Eye (tissue), 1 donor: ENCODE data around the gene PRKN.

Experiments used
- DNase-seq: peaks from one replicate; pipeline ENCODE4 v3.0.0-alpha.2; 2015

Gene PRKN

GRCh38 chr6:162290846-162291465, 436.6 kb downstream of the PRKN start:
- DNase-seq: peak; percentile 27

DNA sequence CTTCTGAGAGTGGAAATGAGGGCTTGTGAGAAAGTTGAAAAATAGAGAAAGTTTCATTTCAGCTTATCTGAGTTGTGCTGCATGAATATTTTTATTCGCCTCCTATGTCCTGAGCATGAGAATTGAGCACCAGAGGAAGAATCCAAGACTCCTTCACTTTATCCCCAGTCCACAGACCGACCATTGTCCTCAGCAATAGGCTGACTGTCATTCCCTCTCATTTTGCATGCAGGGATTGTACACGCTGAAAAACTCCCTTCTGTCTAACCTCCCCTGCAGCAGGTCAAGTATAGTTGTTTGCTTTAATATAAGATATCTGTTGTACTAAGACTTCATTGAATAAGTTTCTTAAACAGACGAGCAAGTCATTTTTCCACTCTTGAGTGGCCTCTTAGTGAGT, 437.6 kb downstream of the PRKN start:
- DNase-seq: no peak

- no peak for DNase-seq
Measured at GRCh38 chr6:162273986-162274385, 453.6 kb downstream of the PRKN start.

GRCh38 chr6:162271922-162272321, 455.6 kb downstream of the PRKN start:
- DNase-seq: peak; percentile 19

- DNase-seq: no peak
Measured at GRCh38 chr6:162270966-162271365, 456.6 kb downstream of the PRKN start.

- no peak for DNase-seq
Measured at GRCh38 chr6:162267641-162268040, 459.9 kb downstream of the PRKN start.

DNA sequence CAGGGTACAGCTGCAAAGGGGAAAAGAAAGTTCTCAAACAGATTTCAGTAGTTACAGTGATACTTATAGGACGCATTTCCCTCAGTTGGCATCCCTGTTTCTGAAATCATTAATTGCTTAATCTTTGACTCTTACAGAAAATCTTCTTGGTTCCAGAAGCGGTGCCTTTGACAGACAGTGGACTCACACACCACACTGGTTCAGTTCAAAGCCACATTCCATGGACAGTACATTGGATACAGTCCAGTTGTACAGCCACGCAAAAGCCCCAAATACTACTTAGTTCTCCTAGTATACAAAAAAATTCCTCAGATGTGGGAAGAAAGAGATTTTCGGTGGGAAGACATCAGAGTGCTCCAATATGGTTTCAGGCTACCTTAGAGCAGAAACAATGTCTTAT, 460.4 kb downstream of the PRKN start:
- no peak for DNase-seq

DNA sequence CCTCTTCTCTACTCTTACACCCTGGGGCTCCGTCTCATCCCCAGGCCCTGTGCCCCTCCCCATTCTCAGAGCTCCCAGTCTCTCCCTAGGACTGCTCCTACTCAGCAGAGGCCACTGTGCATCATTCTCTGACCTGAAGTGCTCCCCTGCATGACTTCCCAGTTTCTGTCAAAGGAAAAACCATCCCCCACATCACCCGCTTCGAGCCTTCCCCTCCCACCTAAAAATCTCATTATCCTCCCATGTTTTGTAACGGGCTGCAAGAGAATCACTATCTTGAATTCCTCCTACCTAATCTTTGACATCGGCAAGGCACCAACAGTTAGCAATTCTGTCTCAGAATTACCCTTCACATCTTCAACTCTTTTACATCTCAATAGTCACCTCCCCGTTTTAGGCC, 463.0 kb downstream of the PRKN start:
- no peak for DNase-seq

DNA sequence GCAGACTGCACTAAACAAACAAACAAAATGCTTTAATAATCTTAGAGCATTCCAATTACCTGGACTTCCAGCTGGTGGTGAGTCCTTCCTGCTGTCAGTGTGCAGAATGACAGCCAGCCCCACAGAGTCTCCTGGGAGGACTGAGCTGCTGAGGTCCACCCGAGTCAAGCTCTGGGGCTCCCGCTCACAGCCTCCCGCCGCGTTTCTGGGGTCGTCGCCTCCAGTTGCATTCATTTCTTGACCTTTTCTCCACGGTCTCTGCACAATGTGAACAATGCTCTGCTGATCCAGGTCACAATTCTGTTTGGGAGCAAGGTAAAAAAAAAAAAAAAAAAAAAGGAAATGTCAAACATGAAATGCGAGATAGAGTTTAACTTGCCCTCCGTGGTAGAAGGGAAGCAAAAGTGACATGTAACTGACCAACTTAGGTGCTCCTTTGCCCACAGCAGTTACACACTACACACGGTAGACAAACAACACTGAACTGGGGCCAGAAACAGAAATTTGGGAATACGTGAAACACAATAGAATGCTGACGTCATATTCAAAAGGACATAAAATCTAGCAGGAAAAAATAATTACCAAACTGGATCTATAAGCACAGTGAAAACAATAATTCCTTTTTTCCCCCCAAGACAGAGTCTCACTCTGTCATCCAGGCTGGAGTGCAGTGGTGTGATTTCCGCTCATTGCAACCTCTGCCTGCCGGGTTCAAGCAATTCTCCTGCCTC, 464.9 kb downstream of the PRKN start:
- peak; percentile 51 for DNase-seq

DNA sequence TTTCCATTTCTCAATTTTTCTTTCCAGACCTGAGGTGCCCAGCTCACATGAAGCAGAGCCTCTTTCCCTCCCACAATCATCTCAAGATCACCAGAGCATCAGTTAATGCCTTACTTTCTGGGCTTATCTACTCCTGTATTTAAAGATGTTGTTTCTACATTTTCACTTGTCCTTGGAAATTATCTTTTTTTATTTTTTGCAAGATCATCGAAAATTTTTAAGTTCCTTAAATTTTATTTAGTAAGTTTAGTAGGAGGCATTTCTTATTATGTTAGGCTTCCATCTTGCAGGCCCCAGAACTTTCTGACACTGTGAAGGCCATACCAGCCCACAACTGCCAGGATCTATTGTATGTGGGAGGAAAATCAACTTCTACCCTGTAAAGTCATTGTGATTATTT, 466.0 kb downstream of the PRKN start:
- DNase-seq: no peak

DNA sequence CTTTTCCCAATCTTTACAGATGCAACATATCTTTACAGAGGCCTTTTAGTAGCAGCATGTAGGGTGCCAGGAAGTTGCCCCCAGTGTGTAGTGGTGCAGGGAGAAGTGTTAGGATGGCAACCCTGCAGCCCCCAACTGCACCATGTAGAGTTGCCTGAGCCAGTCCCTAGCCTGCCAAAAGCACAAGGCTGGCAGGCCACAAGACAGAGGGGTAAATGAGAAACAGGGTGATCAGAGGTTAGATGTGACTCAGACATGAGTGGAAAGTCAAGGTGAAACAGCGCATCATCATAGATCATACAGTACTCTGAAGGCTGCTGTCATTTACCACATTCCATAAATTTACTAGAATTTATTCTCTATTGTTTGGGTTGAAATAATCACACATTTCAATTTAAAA, 467.5 kb downstream of the PRKN start:
- DNase-seq: no peak

GRCh38 chr6:162258647-162259046, 468.9 kb downstream of the PRKN start:
- DNase-seq: no peak

- no peak for DNase-seq
Measured at GRCh38 chr6:162256361-162256760, 471.2 kb downstream of the PRKN start.

DNA sequence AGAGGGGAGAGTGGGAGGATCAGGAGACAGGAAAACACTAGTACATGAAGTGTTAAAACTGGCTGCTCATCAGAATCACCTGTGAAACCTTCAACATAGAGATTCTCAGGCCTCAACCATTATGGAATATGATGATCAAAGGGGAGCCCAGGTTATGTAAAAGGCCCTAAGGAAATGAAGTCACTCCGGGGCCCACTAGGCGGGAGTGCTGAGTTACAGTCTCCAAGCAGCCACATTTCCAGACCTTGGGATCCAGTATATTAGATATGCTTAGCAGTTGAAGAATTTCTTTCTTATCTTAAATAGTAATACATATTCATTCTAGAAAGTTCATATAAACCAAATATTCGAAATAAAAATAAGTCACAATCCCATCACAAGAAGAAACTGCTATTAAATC, 476.3 kb downstream of the PRKN start:
- no peak for DNase-seq

DNA sequence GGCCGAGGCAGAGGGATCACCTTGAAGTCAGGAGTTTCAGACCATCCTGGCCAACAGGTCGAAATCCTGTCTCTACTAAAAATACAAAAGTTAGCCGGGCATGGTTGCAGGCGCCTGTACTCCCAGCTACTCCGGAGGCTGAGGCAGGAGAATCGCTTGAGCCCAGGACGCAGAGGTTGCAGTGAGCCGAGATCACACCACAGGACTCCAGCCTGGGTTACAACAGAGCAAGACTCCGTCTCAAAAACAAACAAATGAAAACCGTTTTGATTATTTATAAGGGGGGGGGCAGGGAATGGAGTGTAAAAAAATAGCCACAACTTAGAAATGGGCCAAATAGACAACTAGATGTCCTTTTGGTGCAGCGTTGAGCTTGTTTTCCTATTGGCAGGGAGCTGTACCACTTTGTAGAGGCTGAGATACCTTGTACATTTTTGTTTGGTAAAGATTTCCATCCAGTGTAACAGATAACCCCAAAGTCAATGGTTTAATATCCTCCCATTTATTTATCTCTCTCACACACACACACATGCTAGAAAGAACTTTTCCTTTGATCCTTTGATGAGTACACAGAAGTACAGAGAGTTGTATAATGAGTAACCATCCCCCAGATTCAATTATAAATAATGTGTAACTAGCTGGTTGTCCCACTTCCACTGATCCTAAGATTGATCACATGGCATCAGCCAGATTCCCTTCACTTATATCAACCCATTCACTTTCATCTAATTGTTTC, 477.5 kb downstream of the PRKN start:
- no peak for DNase-seq

DNA sequence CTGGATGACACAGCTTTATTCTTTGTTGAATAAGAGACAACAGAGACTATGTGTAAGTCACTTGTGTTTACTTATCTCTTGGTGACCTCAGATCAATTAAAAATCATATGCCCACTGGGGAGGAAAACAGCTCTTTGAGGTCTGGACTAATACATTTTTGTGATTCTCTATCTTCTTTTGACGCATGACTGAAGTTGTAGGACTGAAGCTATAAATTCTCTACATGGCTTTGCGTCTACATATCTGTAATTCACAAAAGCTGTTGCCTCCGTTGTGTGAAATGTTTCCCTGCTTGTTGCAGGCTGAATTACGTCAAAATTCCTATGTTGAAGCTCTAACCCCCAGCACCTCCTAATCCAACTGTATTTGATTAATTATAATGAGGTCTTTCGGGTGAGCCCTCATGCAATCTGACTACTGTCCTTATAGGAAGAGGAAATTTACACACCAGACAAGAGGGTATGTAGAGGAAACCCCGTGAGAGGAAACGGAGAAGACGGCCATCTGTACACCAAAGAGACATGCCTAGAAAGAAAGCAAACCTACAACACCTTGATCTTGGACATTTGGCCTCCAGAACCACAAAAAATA, 481.6 kb downstream of the PRKN start:
- DNase-seq: peak; percentile 12

GRCh38 chr6:162244031-162244430, 483.5 kb downstream of the PRKN start:
- DNase-seq: no peak

GRCh38 chr6:162242915-162243314, 484.7 kb downstream of the PRKN start:
- no peak for DNase-seq

DNA sequence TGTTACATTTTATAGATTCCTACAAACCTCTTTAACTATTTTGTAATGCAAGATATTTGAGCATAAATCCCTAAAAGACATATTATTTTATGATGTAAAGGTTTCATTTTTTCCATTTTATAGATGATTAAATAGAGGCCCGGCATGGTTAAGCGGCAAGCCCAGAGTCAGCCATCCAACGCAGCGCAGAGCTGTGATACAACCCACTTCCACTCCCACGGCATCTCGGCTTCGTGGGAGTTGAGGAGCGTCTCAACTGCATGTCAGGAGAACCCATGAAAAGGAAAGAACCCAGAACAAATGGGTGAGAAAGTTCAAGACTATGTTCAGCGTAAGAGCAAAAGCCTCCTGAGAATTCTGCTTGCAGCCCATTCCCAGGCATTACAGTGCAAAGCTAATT, 488.2 kb downstream of the PRKN start:
- DNase-seq: no peak

DNA sequence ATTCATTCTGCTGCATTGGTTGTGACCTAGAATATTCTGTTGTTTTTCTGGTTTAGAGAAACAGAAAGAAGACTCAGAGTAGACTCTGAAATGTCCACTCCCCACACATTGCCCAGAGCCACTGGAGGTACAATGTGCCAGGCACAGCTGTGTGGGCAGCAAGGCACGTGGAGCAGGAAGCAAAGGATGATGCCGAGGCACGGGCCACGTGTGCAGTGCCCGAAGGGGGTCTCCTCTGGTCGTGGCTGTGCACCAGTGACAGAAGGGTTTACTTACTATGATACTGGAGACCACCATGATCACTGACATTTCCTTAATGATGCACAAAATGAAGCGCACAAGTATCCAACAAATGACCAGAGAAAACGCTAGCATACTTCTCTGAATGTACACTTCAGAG, 488.9 kb downstream of the PRKN start:
- DNase-seq: no peak

DNA sequence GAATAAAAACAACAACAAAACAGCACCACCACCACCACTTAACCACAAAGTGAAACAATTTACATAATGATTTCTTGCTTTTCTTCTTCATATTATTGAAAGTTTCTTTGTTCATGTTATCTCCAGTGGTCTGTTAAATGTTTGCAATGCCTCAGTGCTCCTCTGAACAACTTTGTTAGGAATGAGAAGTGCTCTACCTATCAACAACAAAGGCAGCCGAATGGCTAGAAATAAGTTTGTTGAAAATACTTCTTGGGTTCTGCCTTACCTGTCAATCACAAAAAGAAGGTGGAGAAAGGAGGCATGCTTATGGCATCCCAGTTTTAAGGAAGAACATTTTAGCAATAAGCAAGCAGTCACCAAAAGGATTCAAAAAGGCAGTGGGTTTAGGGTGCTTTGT, 490.2 kb downstream of the PRKN start:
- DNase-seq: no peak

DNA sequence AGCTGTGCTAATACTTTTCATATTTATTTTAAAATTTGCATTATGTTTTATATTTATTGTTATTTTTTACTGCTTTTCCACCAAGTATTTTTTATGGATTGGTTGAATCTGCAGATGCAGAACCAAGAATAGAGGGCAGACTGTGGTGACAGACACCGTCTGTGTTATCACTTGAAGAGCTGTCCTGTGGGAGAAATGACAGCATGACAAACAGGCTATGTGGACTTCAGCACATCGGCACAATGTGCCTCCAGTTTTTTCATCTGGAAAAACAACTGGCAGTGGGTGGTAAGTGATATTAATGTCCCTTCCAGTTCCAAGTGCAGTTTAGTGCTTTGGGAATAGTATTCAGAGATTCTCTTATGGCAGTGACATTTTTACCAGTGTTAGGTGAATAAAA, 492.9 kb downstream of the PRKN start:
- peak; percentile 44 for DNase-seq

- no peak for DNase-seq
Measured at GRCh38 chr6:162230147-162230752, 497.3 kb downstream of the PRKN start.
